Measurements from ENCODE around the gene RFX4. TPM values are rescaled to one million over a fixed set of nuclear protein-coding genes. Genes with fewer than 3 reads are reported as not detected.

The RFX4 gene
- total RNA-seq, 1 experiment from 2014 or later: not detected

GRCh38 chr12:106633451-106633823, 50.6 kb downstream of the RFX4 start:
- no peaks in the 10 kb centered on the region for H3K36me3 ChIP-seq (ENCODE audit: insufficient read depth, low read length, poor library complexity, severe bottlenecking)
- no peak for DNase-seq (ENCODE audit: low spot score)
- ChIA-PET POLR2A (ENCODE audit: low non-redundant PET) (no interaction called here), CTCF (no interaction called here)
- H3K4me3 ChIP-seq (ENCODE audit: low read depth, low read length, poor library complexity, severe bottlenecking): no peak overlapping the region
- H3K27me3 ChIP-seq (replicated peaks; ENCODE audit: insufficient read depth, low read depth, low read length, poor library complexity): no peaks in the 10 kb centered on the region
- intact Hi-C loops (cut with micrococcal nuclease; ENCODE audit: unreplicated experiment): no loop called here
- no peaks in the 10 kb centered on the region for H3K4me1 ChIP-seq (ENCODE audit: insufficient read depth, low read length, poor library complexity, severe bottlenecking)
- TF ChIP-seq CTCF (conservative IDR thresholded peaks at IDR 0.05; ENCODE audit: low read depth, low read length) (no peak), EZH2 (IDR thresholded peaks at IDR 0.05; ENCODE audit: borderline replicate concordance, low read depth, low read length, poor library complexity, severe bottlenecking) (no peak)
- no TSS peak for BruUV-seq (replicated peaks)
- H3K27ac ChIP-seq (ENCODE audit: low read depth, low read length, poor library complexity, severe bottlenecking): no peak overlapping the region
- H3K9me3 ChIP-seq (ENCODE audit: low read depth, low read length, poor library complexity, severe bottlenecking): no peaks in the 10 kb centered on the region

GRCh38 chr12:106634206-106634605, 51.4 kb downstream of the RFX4 start:
- no peak overlapping the region for H3K4me3 ChIP-seq (ENCODE audit: low read depth, low read length, poor library complexity, severe bottlenecking)
- no peak for DNase-seq (ENCODE audit: low spot score)
- BruUV-seq (replicated peaks): no TSS peak
- ChIA-PET CTCF (no interaction called here), POLR2A (ENCODE audit: low non-redundant PET) (no interaction called here)
- no peaks in the 10 kb centered on the region for H3K36me3 ChIP-seq (ENCODE audit: insufficient read depth, low read length, poor library complexity, severe bottlenecking)
- intact Hi-C loops (cut with micrococcal nuclease; ENCODE audit: unreplicated experiment): no loop called here
- TF ChIP-seq EZH2 (IDR thresholded peaks at IDR 0.05; ENCODE audit: borderline replicate concordance, low read depth, low read length, poor library complexity, severe bottlenecking) (no peak), CTCF (conservative IDR thresholded peaks at IDR 0.05; ENCODE audit: low read depth, low read length) (no peak)
- H3K27ac ChIP-seq (ENCODE audit: low read depth, low read length, poor library complexity, severe bottlenecking): no peak overlapping the region
- no peaks in the 10 kb centered on the region for H3K9me3 ChIP-seq (ENCODE audit: low read depth, low read length, poor library complexity, severe bottlenecking)
- no peaks in the 10 kb centered on the region for H3K4me1 ChIP-seq (ENCODE audit: insufficient read depth, low read length, poor library complexity, severe bottlenecking)
- no peaks in the 10 kb centered on the region for H3K27me3 ChIP-seq (replicated peaks; ENCODE audit: insufficient read depth, low read depth, low read length, poor library complexity)

GRCh38 chr12:106643000-106643399, 60.2 kb downstream of the RFX4 start:
- Histone ChIP-seq H3K4me3 (ENCODE audit: low read depth, low read length, poor library complexity, severe bottlenecking) (no peak overlapping the region), H3K9me3 (ENCODE audit: low read depth, low read length, poor library complexity, severe bottlenecking) (no peaks in the 10 kb centered on the region), H3K27me3 (replicated peaks; ENCODE audit: insufficient read depth, low read depth, low read length, poor library complexity) (no peaks in the 10 kb centered on the region), H3K27ac (ENCODE audit: low read depth, low read length, poor library complexity, severe bottlenecking) (no peak overlapping the region), H3K4me1 (ENCODE audit: insufficient read depth, low read length, poor library complexity, severe bottlenecking) (peaks cover 4% of the 10 kb centered on the region), H3K36me3 (ENCODE audit: insufficient read depth, low read length, poor library complexity, severe bottlenecking) (no peaks in the 10 kb centered on the region)
- TF ChIP-seq CTCF (conservative IDR thresholded peaks at IDR 0.05; ENCODE audit: low read depth, low read length) (no peak), EZH2 (IDR thresholded peaks at IDR 0.05; ENCODE audit: borderline replicate concordance, low read depth, low read length, poor library complexity, severe bottlenecking) (no peak)
- intact Hi-C loops (cut with micrococcal nuclease; ENCODE audit: unreplicated experiment): no loop called here
- CTCF ChIA-PET: no interaction called here
- DNase-seq (ENCODE audit: low spot score): no peak
- POLR2A ChIA-PET (ENCODE audit: low non-redundant PET): no interaction called here
- BruUV-seq (replicated peaks): no TSS peak

Measured in A673 (cell line).